ENCODE data around the gene TFAP2C. TPM values are rescaled to one million over a fixed set of nuclear protein-coding genes. Genes with fewer than 3 reads are reported as not detected.

TFAP2C gene
- total and polyA plus RNA-seq, 10 of the 15 experiments (the other 5 are each of a cell fraction or from before 2014, with no cell fraction given): 0.49 TPM; not detected in 9

GRCh38 chr20:56587307-56588041 lies 41.6 kb upstream of the TFAP2C start:
- ChIA-PET SMC1A (ENCODE audit: uncharacterized antibody, unreplicated experiment) (interaction anchor here (1.1 kb wide), 1 partner anchor 37 kb away, joined by 3 read pairs; no protein-coding TSS in a partner anchor), CTCF (interaction anchor here (1.2 to 1.9 kb wide), 2 partner anchors 10 to 37 kb away, joined by 4 to 6 read pairs; no protein-coding TSS in a partner anchor)

More at GRCh38 chr20:56587307-56588041, 41.6 kb upstream of the TFAP2C start:
- in situ Hi-C loops (cut with MboI): no loop called here
- Histone ChIP-seq H3K27ac (ENCODE audit: control insufficient read depth, insufficient read depth) (no peak overlapping the region), H3K79me2 (ENCODE audit: control insufficient read depth, insufficient read depth, low read length) (no peaks in the 10 kb centered on the region), H3K27me3 (replicated peaks in 1 of 2; ENCODE audit: control insufficient read depth in 2 of 2, insufficient read depth in 2 of 2, low read length in 1 of 2) (no peaks in the 10 kb centered on the region), H2AFZ (ENCODE audit: control insufficient read depth, low read depth, low read length) (no peak overlapping the region), H3K36me3 (ENCODE audit: control insufficient read depth in 2 of 2, insufficient read depth in 2 of 2, low read length in 1 of 2) (no peaks in the 10 kb centered on the region), H3K9me3 (replicated peaks; ENCODE audit: control insufficient read depth, insufficient read depth, low read length) (no peaks in the 10 kb centered on the region), H3K4me3 (no peak overlapping the region), H3K9ac (ENCODE audit: control insufficient read depth, insufficient read depth, low read length) (no peak overlapping the region), H4K20me1 (ENCODE audit: control insufficient read depth, insufficient read depth) (no peaks in the 10 kb centered on the region), H3K4me2 (ENCODE audit: control insufficient read depth, insufficient read depth) (no peak overlapping the region), H3K4me1 (ENCODE audit: control insufficient read depth, insufficient read depth, low read length) (no peaks in the 10 kb centered on the region)
- intact Hi-C loops (cut with micrococcal nuclease; ENCODE audit: unreplicated experiment): no loop called here
- TF ChIP-seq RAD21 (IDR thresholded peaks at IDR 0.05; ENCODE audit: insufficient read depth, low read depth, low read length) (no peak), NRF1 (conservative IDR thresholded peaks at IDR 0.05; ENCODE audit: low read depth, low read length) (no peak), RELA (IDR thresholded peaks at IDR 0.05; ENCODE audit: borderline replicate concordance, partially characterized antibody) (no peak), MLLT1 (IDR thresholded peaks at IDR 0.05) (no peak), SP1 (IDR thresholded peaks at IDR 0.05; ENCODE audit: low read depth, low read length) (no peak), FOXK2 (IDR thresholded peaks at IDR 0.05) (no peak), POLR2AphosphoS2 (IDR thresholded peaks at IDR 0.05; ENCODE audit: low read depth, low read length) (no peak), POU2F2 (IDR thresholded peaks at IDR 0.05; ENCODE audit: borderline replicate concordance, low read depth, low read length) (no peak)
- POLR2A ChIA-PET: interaction anchor here (0.6 kb wide), 1 partner anchor 211 kb away, joined by 3 read pairs; no protein-coding TSS in a partner anchor
- BruUV-seq (replicated peaks): no TSS peak
- 20% methylated on average over 7 of the region's 7 CpGs for WGBS (ENCODE audit: insufficient coverage, insufficient replicate concordance, low lambda C conversion rate, missing lambda C conversion rate)
- DNase-seq (ENCODE audit: low read depth, low spot score): no peak
- FAIRE-seq: no peak
- RAD21 ChIA-PET (ENCODE audit: unreplicated experiment): interaction anchor here (0.7 kb wide), 1 partner anchor 10 kb away, joined by 3 read pairs; no protein-coding TSS in a partner anchor
- no peak for ATAC-seq

All from GM12878 (cell line).